Right lobe of liver (tissue), 6 donors: ENCODE results near the gene CLP1. TPM values are rescaled to one million over a fixed set of nuclear protein-coding genes. Genes with fewer than 3 reads are reported as not detected.

Experiments
- ATAC-seq, 4 donors: fragments of 200-7000 bp; cut with Tn5 transposase; one replicate each; pipeline ENCODE4 v1.9.1; 2020; ENCODE audit warnings: mild to moderate bottlenecking in 4 of 4, moderate library complexity in 4 of 4
- DNase-seq, 3 donors: peaks; one replicate each; pipeline ENCODE4 v3.0.0-alpha.2; 2020
- H3K27ac ChIP-seq, 3 donors: fragments of 200-600 bp; one replicate each; pipeline ENCODE4 v1.8.0; 2022
- H3K27me3 ChIP-seq, 2 donors: fragments of 200-600 bp; one replicate each; pipeline ENCODE4 v1.8.0; 2022
- H3K36me3 ChIP-seq, 4 donors: fragments of 200-600 bp; sonication (generic) in 1 of 4; one replicate each; pipeline versions ENCODE4 v1.5.1 to v1.8.0; 2017 to 2022; ENCODE audit warnings: control low read depth in 1 of 4
- H3K4me1 ChIP-seq, 4 donors: fragments of 200-600 bp; sonication (generic) in 1 of 4; one replicate each; pipeline versions ENCODE4 v1.5.1 to v1.8.0; 2017 to 2022; ENCODE audit warnings: control low read depth in 1 of 4
- H3K4me3 ChIP-seq, 3 donors: fragments of 200-600 bp; one replicate each; pipeline ENCODE4 v1.8.0; 2022
- H3K9me3 ChIP-seq, 4 donors: fragments of 200-600 bp; sonication (generic) in 1 of 4; one replicate each; pipeline versions ENCODE4 v1.5.1 to v1.8.0; 2017 to 2022; ENCODE audit warnings: control low read depth in 1 of 4
- POLR2A ChIP-seq: fragments of 450-650 bp; IDR thresholded peaks from one replicate; pipeline ENCODE4 v1.6.1; 2017; ENCODE audit warnings: antibody characterized with exemption, mild to moderate bottlenecking
- WGBS: methylation state at CpG from one replicate; pipeline ENCODE4 v1.1.6; 2018; ENCODE audit warnings: low coverage, low lambda C conversion rate; ENCODE audit not compliant: insufficient coverage; ENCODE audit errors: missing lambda C conversion rate; 5-methylcytosine and 5-hydroxymethylcytosine counted together
- intact Hi-C, 2 donors: fragments of 100-400 bp; cut with DNase I; formaldehyde crosslinking; loops; one replicate each; pipeline versions ENCODE4 v1.11.2 to v1.14.1; 2022
- long read RNA-seq: library from polyadenylated mRNA; unstranded; transcript quantifications from one replicate; pipeline ENCODE4 v2.0.0, GENCODE V29; 2019
- total RNA-seq, 6 experiments: library from RNA; depleted of rRNA in 2 of 6; stranded (reverse); fragments of >200 nt in 2 of 6; fragmentation: NEBNext Ultra II Directional in 3 of 6; extraction: Animal tissue kit (Norgen Biotek cat#: 25700) in 3 of 6; gene quantifications; one replicate each; pipeline versions ENCODE4 v1.1.0 to v1.2.4, GENCODE V29; 2016 to 2023
- TF ChIP-seq, protein P1 (sequence below), 4 donors: fragments of 200-600 bp in 3 of 4; fragments of 450-650 bp in 1 of 4; IDR thresholded peaks; one replicate each; pipeline versions ENCODE4 v1.5.1 to v1.8.0; 2016 to 2022; ENCODE audit warnings: antibody characterized with exemption in 4 of 4, mild to moderate bottlenecking in 2 of 4
- donor health status: DM: no; HTN: yes; CAD: no.
- donor health status: DM: no; HTN: no; CAD: no.
- donor health status: DM: no; HTN: no; CAD: no.
- donor health status: DM: no; HTN: yes; CAD: no.
- donor health status: DM: no; HTN: yes; CAD: no.

CLP1 gene
- total RNA-seq, result 1 to 10 TPM; 5.6 to 9.2 (median 6.8) TPM
- long read RNA-seq, transcript CLP1-205 (3 exons, 2,435 nt), result major isoform, 5 of 5 reads
- long read RNA-seq, partial matches to known transcripts, result 0 of 5 reads
- long read RNA-seq, other reads (novel, unspliced or antisense), result 0 of 5 reads

DNA sequence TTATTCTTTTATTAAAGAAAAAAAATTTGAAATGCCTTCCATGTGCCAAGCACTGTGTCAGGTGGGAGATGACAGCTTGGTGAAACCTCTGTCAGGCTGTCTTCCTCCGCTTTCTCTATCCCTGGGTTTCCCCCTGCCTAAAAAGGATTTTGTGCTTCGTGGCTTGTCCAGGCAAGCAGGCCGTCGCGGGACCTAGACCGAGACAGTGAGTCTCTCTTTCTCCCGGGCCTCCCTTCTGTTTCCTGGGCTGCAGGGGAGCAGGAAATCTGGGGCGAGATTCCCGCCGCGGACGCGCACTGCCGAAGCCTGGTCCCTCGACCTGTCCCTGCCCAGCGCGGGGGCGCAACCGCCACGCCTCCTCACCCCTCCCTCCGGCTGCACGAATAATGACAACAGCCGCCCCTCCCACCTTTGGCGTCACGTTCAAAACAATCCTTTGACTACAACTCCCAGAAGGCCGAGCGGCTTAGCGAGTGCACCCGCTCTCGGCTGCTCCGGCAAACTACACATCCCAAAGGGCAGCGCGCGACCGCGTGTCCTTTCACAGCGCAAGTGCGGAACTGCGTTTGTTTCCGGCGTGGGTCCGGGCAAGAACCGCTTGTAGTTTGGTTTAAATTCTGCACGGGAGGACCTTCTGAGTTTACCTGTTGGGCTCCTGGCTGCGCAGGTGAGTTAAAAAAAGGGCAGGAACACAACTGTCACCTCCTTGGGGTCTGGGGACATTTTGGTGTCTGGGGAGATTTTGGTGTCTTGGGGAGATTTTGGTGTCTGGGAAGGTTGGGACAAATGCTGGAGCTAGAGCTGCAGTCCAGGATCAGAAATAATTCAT lies at the start of gene CLP1:
TSS of gene CLP1 (plus strand) at position 569 of the 829 bp plus-strand sequence. CDS start 1,715 bp downstream, outside the sequence.
- TF ChIP-seq, protein P1, sequence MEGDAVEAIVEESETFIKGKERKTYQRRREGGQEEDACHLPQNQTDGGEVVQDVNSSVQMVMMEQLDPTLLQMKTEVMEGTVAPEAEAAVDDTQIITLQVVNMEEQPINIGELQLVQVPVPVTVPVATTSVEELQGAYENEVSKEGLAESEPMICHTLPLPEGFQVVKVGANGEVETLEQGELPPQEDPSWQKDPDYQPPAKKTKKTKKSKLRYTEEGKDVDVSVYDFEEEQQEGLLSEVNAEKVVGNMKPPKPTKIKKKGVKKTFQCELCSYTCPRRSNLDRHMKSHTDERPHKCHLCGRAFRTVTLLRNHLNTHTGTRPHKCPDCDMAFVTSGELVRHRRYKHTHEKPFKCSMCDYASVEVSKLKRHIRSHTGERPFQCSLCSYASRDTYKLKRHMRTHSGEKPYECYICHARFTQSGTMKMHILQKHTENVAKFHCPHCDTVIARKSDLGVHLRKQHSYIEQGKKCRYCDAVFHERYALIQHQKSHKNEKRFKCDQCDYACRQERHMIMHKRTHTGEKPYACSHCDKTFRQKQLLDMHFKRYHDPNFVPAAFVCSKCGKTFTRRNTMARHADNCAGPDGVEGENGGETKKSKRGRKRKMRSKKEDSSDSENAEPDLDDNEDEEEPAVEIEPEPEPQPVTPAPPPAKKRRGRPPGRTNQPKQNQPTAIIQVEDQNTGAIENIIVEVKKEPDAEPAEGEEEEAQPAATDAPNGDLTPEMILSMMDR (IDR thresholded peaks at IDR 0.05), result peak in 1 of 4 donors; percentile 13
- TF ChIP-seq POLR2A, result peak; percentile 85
- DNase-seq (peak; percentile 99 to 100 (median 99)), ATAC-seq (peak; percentile 98 to 99 (median 99))
- Histone ChIP-seq H3K4me3 (peak within 1 kb of the TSS; percentile 44 to 80 (median 72)), H3K27me3 (no peaks in the 10 kb centered on the region), H3K9me3 (no peaks in the 10 kb centered on the region), H3K27ac (peak within 1 kb of the TSS; percentile 76 to 81 (median 79)), H3K36me3 (peaks cover 0 to 31% (median 13%) of the 10 kb centered on the region in 4 donors), H3K4me1 (peaks cover 0 to 9% (median 2%) of the 10 kb centered on the region in 4 donors)
- WGBS, result 0% methylated on average over 8 of the region's 45 CpGs
- intact Hi-C loops, result no loop called here

DNA sequence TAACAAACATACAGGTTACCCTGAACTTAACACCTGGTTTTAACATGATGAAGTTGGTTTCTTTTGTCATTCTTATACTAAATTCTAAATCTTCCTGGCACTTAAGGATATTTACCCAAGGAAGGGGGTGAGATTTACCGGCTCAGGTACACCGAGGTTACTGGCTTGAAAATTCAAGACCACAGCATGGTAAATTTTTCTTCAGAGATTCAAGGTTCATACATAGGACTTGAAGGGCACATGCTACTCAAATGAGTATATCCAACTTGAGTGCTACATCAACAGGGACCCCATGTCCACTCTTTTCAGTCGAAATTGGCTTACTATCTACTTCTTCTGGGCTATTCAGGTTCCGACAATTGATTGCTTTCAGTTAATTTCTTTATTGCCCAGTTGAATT lies 47.4 kb upstream of the CLP1 start:
- WGBS, result 91% methylated on average over 4 of the region's 4 CpGs
- no peak overlapping the region for H3K4me3 ChIP-seq
- no peaks in the 10 kb centered on the region for H3K27me3 ChIP-seq
- ATAC-seq, result no peak
- H3K9me3 ChIP-seq, result no peaks in the 10 kb centered on the region
- H3K27ac ChIP-seq, result no peak overlapping the region
- intact Hi-C loops, result no loop called here
- H3K4me1 ChIP-seq, result peaks cover 0 to 64% (median 25%) of the 10 kb centered on the region in 4 donors
- no peak for DNase-seq
- no peak for TF ChIP-seq POLR2A
- TF ChIP-seq, protein P1 (IDR thresholded peaks at IDR 0.05), result no peak
- peaks cover 11 to 97% (median 52%) of the 10 kb centered on the region in 4 donors for H3K36me3 ChIP-seq

DNA sequence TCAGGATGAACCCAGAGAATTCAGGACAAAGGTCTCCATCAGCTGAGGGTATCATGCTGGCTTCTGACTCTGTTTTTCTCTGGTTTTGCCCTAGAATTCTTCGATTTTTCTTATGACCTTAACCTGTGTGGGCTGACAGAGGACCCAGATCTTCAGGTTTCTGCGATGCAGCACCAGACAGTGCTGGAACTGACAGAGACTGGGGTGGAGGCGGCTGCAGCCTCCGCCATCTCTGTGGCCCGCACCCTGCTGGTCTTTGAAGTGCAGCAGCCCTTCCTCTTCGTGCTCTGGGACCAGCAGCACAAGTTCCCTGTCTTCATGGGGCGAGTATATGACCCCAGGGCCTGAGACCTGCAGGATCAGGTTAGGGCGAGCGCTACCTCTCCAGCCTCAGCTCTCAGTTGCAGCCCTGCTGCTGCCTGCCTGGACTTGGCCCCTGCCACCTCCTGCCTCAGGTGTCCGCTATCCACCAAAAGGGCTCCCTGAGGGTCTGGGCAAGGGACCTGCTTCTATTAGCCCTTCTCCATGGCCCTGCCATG lies 43.3 kb upstream of the CLP1 start:
- no peaks in the 10 kb centered on the region for H3K9me3 ChIP-seq
- WGBS, result 82% methylated on average over 5 of the region's 10 CpGs
- intact Hi-C loops, result no loop called here
- no peak overlapping the region for H3K4me3 ChIP-seq
- TF ChIP-seq, protein P1 (IDR thresholded peaks at IDR 0.05), result no peak
- no peak for TF ChIP-seq POLR2A
- peaks cover 0 to 81% (median 38%) of the 10 kb centered on the region in 4 donors for H3K4me1 ChIP-seq
- H3K27ac ChIP-seq, result peak overlapping the region in 2 of 3 donors; percentile 64 to 79
- peak in 2 of 4 donors; percentile 1 to 13 for ATAC-seq
- peak in 1 of 3 donors; percentile 55 for DNase-seq
- H3K36me3 ChIP-seq, result peaks cover 8 to 69% (median 41%) of the 10 kb centered on the region in 4 donors
- no peaks in the 10 kb centered on the region for H3K27me3 ChIP-seq

DNA sequence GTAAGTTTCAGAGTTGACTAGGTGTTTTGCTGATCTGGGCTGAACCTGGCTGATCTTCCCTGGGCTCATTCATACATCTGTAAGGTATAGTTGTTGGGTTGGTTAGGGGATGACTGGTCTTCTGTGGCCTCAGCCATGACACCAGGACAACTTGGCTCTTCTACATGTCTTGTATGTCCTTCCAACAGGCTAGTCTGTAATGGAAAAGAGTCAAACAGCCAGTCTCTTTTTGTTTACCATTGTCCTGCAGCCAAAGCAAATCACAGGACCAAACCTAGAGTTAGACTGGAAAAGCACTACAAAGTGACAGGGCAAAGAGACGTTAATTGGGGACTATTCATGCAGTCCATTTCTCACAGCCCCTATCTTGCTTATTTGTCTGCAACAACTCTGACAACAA lies 42.3 kb upstream of the CLP1 start:
- Histone ChIP-seq H3K27ac (peak overlapping the region; percentile 47 to 79 (median 64)), H3K4me3 (no peak overlapping the region), H3K9me3 (no peaks in the 10 kb centered on the region), H3K4me1 (peaks cover 0 to 77% (median 34%) of the 10 kb centered on the region in 4 donors), H3K36me3 (peaks cover 5 to 59% (median 36%) of the 10 kb centered on the region in 4 donors), H3K27me3 (no peaks in the 10 kb centered on the region)
- TF ChIP-seq, protein P1 (IDR thresholded peaks at IDR 0.05), result no peak
- no peak for TF ChIP-seq POLR2A
- peak; percentile 23 to 70 (median 64) for ATAC-seq
- DNase-seq, result peak in 1 of 3 donors; percentile 58
- intact Hi-C loops, result no loop called here
- WGBS, result 29% methylated on average over 1 of the region's 1 CpG
